ENCODE measurements around the gene NQO2. TPM values are rescaled to one million over a fixed set of nuclear protein-coding genes. Genes with fewer than 3 reads are reported as not detected.

Gene NQO2
- total and polyA plus RNA-seq, 9 donors: 16.2 to 48.4 (median 28.7) TPM

GRCh38 chr6:3014675-3015066 lies 15.0 kb downstream of the NQO2 start:
- WGBS, 3 donors: 83 to 94% (median 89%) methylated on average over 4 of the region's 4 CpGs
- Histone ChIP-seq H3K27me3 (no peaks in the 10 kb centered on the region), H3K4me1 (ENCODE audit: insufficient read depth) (no peaks in the 10 kb centered on the region), H3K27ac (no peak overlapping the region), H3K9me3 (no peaks in the 10 kb centered on the region), H3K4me3 (no peak overlapping the region), H3K36me3 (no peaks in the 10 kb centered on the region)
- TF ChIP-seq CTCF (IDR thresholded peaks at IDR 0.05) (no peak), POLR2A (IDR thresholded peaks at IDR 0.05) (no peak), EP300 (IDR thresholded peaks at IDR 0.05) (no peak)
- DNase-seq: no peak
- intact Hi-C loops (cut with DNase I): no loop called here

GRCh38 chr6:3015144-3015543 lies 15.4 kb downstream of the NQO2 start:
- no peaks in the 10 kb centered on the region for H3K36me3 ChIP-seq
- TF ChIP-seq CTCF (IDR thresholded peaks at IDR 0.05): no peak
- TF ChIP-seq EP300 (IDR thresholded peaks at IDR 0.05): no peak
- TF ChIP-seq POLR2A (IDR thresholded peaks at IDR 0.05): no peak

GRCh38 chr6:3016473-3017280 lies 17.0 kb downstream of the NQO2 start:
- Histone ChIP-seq H3K4me3 (no peak overlapping the region), H3K9me3 (no peaks in the 10 kb centered on the region), H3K27me3 (no peaks in the 10 kb centered on the region), H3K4me1 (ENCODE audit: insufficient read depth) (no peaks in the 10 kb centered on the region), H3K27ac (no peak overlapping the region), H3K36me3 (no peaks in the 10 kb centered on the region)
- DNase-seq: no peak
- TF ChIP-seq CTCF (IDR thresholded peaks at IDR 0.05): no peak
- TF ChIP-seq EP300 (IDR thresholded peaks at IDR 0.05): no peak
- TF ChIP-seq POLR2A (IDR thresholded peaks at IDR 0.05): no peak
- 95% methylated on average over 17 of the region's 17 CpGs for WGBS, 3 donors
- intact Hi-C loops (cut with DNase I): no loop called here

More at GRCh38 chr6:3015144-3015543, 15.4 kb downstream of the NQO2 start:
- Histone ChIP-seq H3K9me3 (no peaks in the 10 kb centered on the region), H3K27me3 (no peaks in the 10 kb centered on the region), H3K4me1 (ENCODE audit: insufficient read depth) (no peaks in the 10 kb centered on the region), H3K27ac (no peak overlapping the region), H3K4me3 (no peak overlapping the region)
- WGBS, 3 donors: 94 to 96% (median 95%) methylated on average over 10 of the region's 10 CpGs
- intact Hi-C loops (cut with DNase I): no loop called here
- DNase-seq: no peak

GRCh38 chr6:3017304-3017703 lies 17.6 kb downstream of the NQO2 start:
- no peaks in the 10 kb centered on the region for H3K27me3 ChIP-seq
- no peak overlapping the region for H3K27ac ChIP-seq
- no peaks in the 10 kb centered on the region for H3K4me1 ChIP-seq (ENCODE audit: insufficient read depth)
- no peak for DNase-seq
- H3K36me3 ChIP-seq: no peaks in the 10 kb centered on the region
- WGBS, 3 donors: 84 to 95% (median 89%) methylated on average over 9 of the region's 9 CpGs
- no peak for TF ChIP-seq CTCF (IDR thresholded peaks at IDR 0.05)
- no peak for TF ChIP-seq EP300 (IDR thresholded peaks at IDR 0.05)
- H3K9me3 ChIP-seq: no peaks in the 10 kb centered on the region
- no peak overlapping the region for H3K4me3 ChIP-seq
- intact Hi-C loops (cut with DNase I): no loop called here

Measured in ovary (tissue), 9 donors.